Neutrophil (primary cell): Measurements from ENCODE around the gene B3GALNT1.

ENCODE experiments used
- H3K27ac ChIP-seq: fragments of 200-600 bp; sonication (generic); 2 replicates; pipeline ENCODE4 v1.5.1; 2016; ENCODE audit warnings: mild to moderate bottlenecking, moderate library complexity
- H3K27me3 ChIP-seq: fragments of 200-600 bp; sonication (generic); 2 replicates; pipeline ENCODE4 v1.6.0; 2016; ENCODE audit warnings: mild to moderate bottlenecking
- H3K36me3 ChIP-seq: fragments of 200-600 bp; sonication (generic); 2 replicates; pipeline ENCODE4 v1.5.1; 2017
- H3K4me1 ChIP-seq, 2 experiments: fragments of 200-600 bp in 1 of 2; sonication (generic) in 1 of 2; 1 replicate in 1 of 2; 2 replicates in 1 of 2; pipeline versions ENCODE4 v1.5.1 to v1.6.1; 2013 to 2016; ENCODE audit warnings: low read depth in 1 of 2, low read length in 1 of 2, mild to moderate bottlenecking in 1 of 2, moderate library complexity in 1 of 2; ENCODE audit not compliant: control insufficient read depth in 1 of 2, insufficient read depth in 1 of 2
- H3K4me3 ChIP-seq, 2 experiments: fragments of 200-600 bp in 1 of 2; sonication (generic) in 1 of 2; 1 replicate in 1 of 2; 2 replicates in 1 of 2; pipeline ENCODE4 v1.5.1; 2013 to 2016; ENCODE audit warnings: low read depth in 1 of 2, low read length in 1 of 2, mild to moderate bottlenecking in 1 of 2, moderate library complexity in 1 of 2
- H3K9me3 ChIP-seq: fragments of 200-600 bp; sonication (generic); 2 replicates; pipeline ENCODE4 v1.5.1; 2016
- TF ChIP-seq, protein P1 (sequence below): fragments of 200-600 bp; sonication (generic); IDR thresholded peaks from 2 replicates; pipeline ENCODE4 v1.5.1; 2016; ENCODE audit warnings: antibody characterized with exemption

Gene B3GALNT1

DNA sequence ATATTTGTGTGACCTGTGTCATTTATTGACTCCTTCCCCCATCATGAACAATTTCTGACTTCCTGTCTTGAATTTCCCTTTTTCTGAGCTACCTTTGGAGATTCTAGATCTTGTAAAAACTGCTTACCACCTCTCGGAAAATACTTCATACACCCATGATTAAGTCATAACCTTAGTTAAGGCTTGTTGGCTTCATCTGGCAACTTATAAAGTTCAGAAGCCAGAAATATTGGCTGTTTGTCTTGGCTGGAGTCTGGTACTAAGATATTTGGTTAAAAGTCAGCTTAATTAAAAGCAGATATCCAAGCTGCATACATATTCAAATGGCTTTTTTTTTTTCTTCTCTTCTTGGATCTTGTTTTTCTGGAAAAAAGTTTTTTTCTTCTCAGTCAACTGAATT lies 37.3 kb upstream of the B3GALNT1 start:
- Histone ChIP-seq H3K36me3 (no peaks in the 10 kb centered on the region), H3K9me3 (no peaks in the 10 kb centered on the region), H3K4me3 (no peak overlapping the region), H3K4me1 (no peaks in the 10 kb centered on the region), H3K27ac (no peak overlapping the region), H3K27me3 (no peaks in the 10 kb centered on the region)
- TF ChIP-seq, protein P1, sequence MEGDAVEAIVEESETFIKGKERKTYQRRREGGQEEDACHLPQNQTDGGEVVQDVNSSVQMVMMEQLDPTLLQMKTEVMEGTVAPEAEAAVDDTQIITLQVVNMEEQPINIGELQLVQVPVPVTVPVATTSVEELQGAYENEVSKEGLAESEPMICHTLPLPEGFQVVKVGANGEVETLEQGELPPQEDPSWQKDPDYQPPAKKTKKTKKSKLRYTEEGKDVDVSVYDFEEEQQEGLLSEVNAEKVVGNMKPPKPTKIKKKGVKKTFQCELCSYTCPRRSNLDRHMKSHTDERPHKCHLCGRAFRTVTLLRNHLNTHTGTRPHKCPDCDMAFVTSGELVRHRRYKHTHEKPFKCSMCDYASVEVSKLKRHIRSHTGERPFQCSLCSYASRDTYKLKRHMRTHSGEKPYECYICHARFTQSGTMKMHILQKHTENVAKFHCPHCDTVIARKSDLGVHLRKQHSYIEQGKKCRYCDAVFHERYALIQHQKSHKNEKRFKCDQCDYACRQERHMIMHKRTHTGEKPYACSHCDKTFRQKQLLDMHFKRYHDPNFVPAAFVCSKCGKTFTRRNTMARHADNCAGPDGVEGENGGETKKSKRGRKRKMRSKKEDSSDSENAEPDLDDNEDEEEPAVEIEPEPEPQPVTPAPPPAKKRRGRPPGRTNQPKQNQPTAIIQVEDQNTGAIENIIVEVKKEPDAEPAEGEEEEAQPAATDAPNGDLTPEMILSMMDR, result no peak

DNA sequence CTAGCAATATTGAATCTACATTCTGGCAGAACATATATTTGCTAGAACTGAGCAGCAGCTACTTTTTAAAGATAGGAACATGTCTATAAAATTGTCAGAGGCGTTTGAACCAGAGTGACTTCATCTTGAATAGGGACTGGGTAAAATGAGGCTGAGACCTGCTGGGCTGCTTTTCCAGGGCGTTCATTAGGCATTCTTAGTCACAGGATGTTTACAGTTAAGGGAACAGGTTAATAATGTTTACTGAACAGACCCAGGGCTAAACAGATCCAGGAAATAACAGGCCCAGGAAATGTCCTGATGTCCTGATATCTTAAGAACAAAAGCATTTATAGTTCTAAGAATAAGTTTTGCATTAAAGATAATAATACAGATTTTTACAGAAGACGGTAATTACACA lies 34.5 kb upstream of the B3GALNT1 start:
- TF ChIP-seq, protein P1, result no peak
- Histone ChIP-seq H3K36me3 (no peaks in the 10 kb centered on the region), H3K4me1 (no peaks in the 10 kb centered on the region), H3K9me3 (no peaks in the 10 kb centered on the region), H3K27me3 (no peaks in the 10 kb centered on the region), H3K4me3 (no peak overlapping the region), H3K27ac (no peak overlapping the region)

DNA sequence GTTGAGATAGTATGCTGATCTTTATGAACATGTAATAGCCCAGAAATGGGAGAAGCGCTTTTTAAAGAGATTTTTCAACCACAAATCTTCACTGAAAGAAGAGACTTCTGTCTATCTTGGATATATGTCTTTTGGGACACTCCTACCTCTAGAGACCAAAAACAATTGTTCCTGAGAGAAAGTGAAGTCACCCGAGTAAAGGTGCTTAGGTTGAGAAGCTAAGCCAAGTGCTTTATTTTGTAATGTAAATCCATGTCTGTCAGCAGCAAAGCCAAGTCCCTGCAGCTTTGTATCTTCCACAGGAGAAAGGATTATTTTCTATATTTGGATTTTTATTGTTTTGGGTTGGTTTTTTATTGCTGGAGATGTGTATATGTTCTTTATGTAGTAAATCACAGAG lies 32.1 kb upstream of the B3GALNT1 start:
- TF ChIP-seq, protein P1, result no peak
- H3K36me3 ChIP-seq, result no peaks in the 10 kb centered on the region
- H3K27ac ChIP-seq, result no peak overlapping the region
- no peaks in the 10 kb centered on the region for H3K4me1 ChIP-seq
- H3K4me3 ChIP-seq, result no peak overlapping the region
- no peaks in the 10 kb centered on the region for H3K27me3 ChIP-seq
- no peaks in the 10 kb centered on the region for H3K9me3 ChIP-seq

DNA sequence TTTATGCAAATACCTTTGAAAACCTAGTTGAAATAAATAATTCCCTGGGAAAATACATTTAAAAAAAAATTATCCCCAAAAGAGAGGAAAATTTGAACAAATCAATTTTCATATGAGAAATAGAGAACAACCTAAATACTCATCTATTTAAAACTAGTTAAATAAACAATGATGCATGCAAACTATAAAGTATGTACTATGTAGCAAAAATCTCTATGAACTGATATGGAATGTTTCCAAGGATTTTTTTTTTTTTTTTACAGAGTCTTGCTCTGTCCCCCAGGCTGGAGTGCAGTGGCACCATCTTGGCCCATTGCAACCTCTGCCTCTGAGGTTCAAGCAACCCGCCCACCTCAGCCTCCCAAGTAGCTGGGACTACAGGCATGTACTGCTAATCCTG lies 27.2 kb upstream of the B3GALNT1 start:
- TF ChIP-seq, protein P1, result no peak
- Histone ChIP-seq H3K4me1 (no peaks in the 10 kb centered on the region), H3K27me3 (no peaks in the 10 kb centered on the region), H3K4me3 (no peak overlapping the region), H3K9me3 (no peaks in the 10 kb centered on the region), H3K27ac (no peak overlapping the region), H3K36me3 (no peaks in the 10 kb centered on the region)

DNA sequence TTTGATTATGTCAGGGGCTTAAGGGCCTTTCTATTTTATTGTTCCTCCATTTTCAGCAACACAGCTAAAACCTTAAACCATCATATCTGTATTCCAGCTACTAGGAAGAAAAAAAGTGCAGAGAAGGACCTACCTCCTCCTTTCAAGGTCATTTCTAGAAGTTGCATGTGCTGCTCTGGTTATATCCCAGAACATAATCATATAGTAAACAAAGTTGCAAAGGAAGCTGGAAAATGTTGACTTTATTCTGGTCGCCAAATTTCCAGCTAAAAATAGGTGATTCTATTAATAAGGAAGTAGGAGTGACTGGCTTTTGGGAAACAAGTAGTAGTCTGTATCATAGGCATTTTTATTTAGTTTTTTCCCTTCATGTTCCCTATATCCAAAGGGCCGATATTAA lies 21.3 kb upstream of the B3GALNT1 start:
- no peaks in the 10 kb centered on the region for H3K4me1 ChIP-seq

More for the DNA sequence above, 21.3 kb upstream of the B3GALNT1 start:
- TF ChIP-seq, protein P1, result no peak
- H3K27ac ChIP-seq, result no peak overlapping the region
- no peak overlapping the region for H3K4me3 ChIP-seq
- no peaks in the 10 kb centered on the region for H3K36me3 ChIP-seq
- no peaks in the 10 kb centered on the region for H3K27me3 ChIP-seq
- no peaks in the 10 kb centered on the region for H3K9me3 ChIP-seq
